Thoracic aorta (tissue), 2 donors: Measurements from ENCODE around the gene EMID1. TPM values are rescaled to one million over a fixed set of nuclear protein-coding genes. Genes with fewer than 3 reads are reported as not detected.

Experiments
- ATAC-seq: fragments of 150-250 bp; one replicate; pipeline ENCODE4 v1.8.0; 2017; ENCODE audit warnings: low read depth; ENCODE audit not compliant: insufficient number of reproducible peaks, low FRiP score
- DNase-seq: peaks from one replicate; pipeline ENCODE4 v3.0.0-alpha.2; 2020; ENCODE audit warnings: low spot score
- H3K27ac ChIP-seq, 2 donors: fragments of 200-600 bp; sonication (generic); 1 replicate in 1 of 2; 2 replicates in 1 of 2; pipeline ENCODE4 v1.5.1; 2016; ENCODE audit warnings: mild to moderate bottlenecking in 2 of 2, moderate library complexity in 2 of 2
- H3K27me3 ChIP-seq: fragments of 200-600 bp; sonication (generic); replicated peaks from 2 replicates; pipeline ENCODE4 v1.6.0; 2016; ENCODE audit warnings: mild to moderate bottlenecking; ENCODE audit not compliant: insufficient read depth
- H3K36me3 ChIP-seq: fragments of 200-600 bp; sonication (generic); one replicate; pipeline ENCODE4 v1.5.1; 2016
- H3K4me1 ChIP-seq, 2 donors: fragments of 200-600 bp; sonication (generic); 1 replicate in 1 of 2; 2 replicates in 1 of 2; pipeline versions ENCODE4 v1.5.1 to v1.6.0; 2016; ENCODE audit warnings: low read depth in 2 of 2, mild to moderate bottlenecking in 1 of 2; ENCODE audit not compliant: control insufficient read depth in 1 of 2
- H3K4me3 ChIP-seq: fragments of 200-600 bp; sonication (generic); 2 replicates; pipeline ENCODE4 v1.5.1; 2016; ENCODE audit warnings: mild to moderate bottlenecking
- H3K9me3 ChIP-seq: fragments of 200-600 bp; sonication (generic); 2 replicates; pipeline ENCODE4 v1.5.1; 2016
- total RNA-seq, 2 donors: library from RNA; depleted of rRNA; stranded (reverse); fragments of >200 nt; gene quantifications; one replicate each; pipeline versions ENCODE4 v1.1.0 to v1.2.3, GENCODE V29; 2016
- TF ChIP-seq, protein P1 (sequence below): fragments of 200-600 bp; sonication (generic); IDR thresholded peaks from one replicate; pipeline ENCODE4 v1.5.1; 2019; ENCODE audit warnings: antibody characterized with exemption

The EMID1 gene
- total RNA-seq, 2 donors from 2014 or later: 0.27 TPM; not detected in 1

GRCh38 chr22:29277927-29278326 lies 72.2 kb downstream of the EMID1 start:
- Histone ChIP-seq H3K4me1 (peaks cover 7 to 40% of the 10 kb centered on the region in 2 donors), H3K27ac (no peak overlapping the region), H3K4me3 (no peak overlapping the region), H3K9me3 (no peaks in the 10 kb centered on the region), H3K36me3 (peaks cover 75% of the 10 kb centered on the region), H3K27me3 (no peaks in the 10 kb centered on the region)
- ATAC-seq: no peak
- no peak for DNase-seq
- TF ChIP-seq, protein P1, sequence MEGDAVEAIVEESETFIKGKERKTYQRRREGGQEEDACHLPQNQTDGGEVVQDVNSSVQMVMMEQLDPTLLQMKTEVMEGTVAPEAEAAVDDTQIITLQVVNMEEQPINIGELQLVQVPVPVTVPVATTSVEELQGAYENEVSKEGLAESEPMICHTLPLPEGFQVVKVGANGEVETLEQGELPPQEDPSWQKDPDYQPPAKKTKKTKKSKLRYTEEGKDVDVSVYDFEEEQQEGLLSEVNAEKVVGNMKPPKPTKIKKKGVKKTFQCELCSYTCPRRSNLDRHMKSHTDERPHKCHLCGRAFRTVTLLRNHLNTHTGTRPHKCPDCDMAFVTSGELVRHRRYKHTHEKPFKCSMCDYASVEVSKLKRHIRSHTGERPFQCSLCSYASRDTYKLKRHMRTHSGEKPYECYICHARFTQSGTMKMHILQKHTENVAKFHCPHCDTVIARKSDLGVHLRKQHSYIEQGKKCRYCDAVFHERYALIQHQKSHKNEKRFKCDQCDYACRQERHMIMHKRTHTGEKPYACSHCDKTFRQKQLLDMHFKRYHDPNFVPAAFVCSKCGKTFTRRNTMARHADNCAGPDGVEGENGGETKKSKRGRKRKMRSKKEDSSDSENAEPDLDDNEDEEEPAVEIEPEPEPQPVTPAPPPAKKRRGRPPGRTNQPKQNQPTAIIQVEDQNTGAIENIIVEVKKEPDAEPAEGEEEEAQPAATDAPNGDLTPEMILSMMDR: no peak

DNA sequence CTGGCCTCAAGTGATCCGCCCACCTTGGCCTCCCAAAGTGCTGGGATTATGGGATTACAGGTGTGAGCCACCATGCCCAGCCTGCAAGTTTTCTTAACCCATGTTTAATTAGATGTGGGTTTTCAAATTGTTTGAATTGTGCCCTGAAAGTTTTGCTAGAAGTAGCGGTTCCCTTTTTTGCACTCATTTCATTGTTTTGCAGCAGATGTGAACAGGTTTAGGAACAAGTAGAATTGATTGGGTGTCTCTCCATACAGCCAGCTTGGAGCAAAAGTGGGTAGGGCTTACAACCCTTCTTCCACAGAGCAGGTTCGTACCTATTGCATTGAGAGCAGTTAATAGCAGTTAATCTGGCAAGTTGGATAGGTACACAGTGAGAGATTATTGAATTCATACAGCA lies 78.5 kb downstream of the EMID1 start:
- Histone ChIP-seq H3K9me3 (no peaks in the 10 kb centered on the region), H3K27ac (no peak overlapping the region), H3K27me3 (no peaks in the 10 kb centered on the region), H3K4me1 (no peaks in the 10 kb centered on the region), H3K36me3 (peaks cover 93% of the 10 kb centered on the region), H3K4me3 (no peak overlapping the region)
- ATAC-seq: no peak
- TF ChIP-seq, protein P1: no peak
- DNase-seq: no peak

DNA sequence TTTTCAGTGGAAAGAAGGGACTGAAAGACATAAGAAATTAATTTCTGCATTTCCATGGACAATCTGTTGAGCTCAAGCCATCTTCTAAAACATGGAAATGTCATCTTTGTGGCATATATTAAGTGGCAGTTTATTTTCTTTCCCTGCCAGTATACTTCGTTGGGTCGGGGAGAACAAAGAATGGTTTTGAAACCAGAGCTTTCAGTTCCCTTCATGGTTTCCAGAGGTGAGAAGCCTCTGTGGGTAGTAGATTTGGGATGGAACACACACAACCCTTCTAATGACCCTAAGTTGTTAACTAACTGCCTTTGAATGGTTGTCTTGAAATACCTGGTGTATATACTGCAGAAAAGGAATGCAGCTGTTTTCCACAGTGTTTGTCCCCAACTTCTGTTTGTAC lies 83.1 kb downstream of the EMID1 start:
- ATAC-seq (no peak), DNase-seq (no peak)
- H3K27me3 ChIP-seq: no peaks in the 10 kb centered on the region
- H3K4me1 ChIP-seq: peaks cover 0 to 10% of the 10 kb centered on the region in 2 donors
- TF ChIP-seq, protein P1: no peak
- H3K36me3 ChIP-seq: peaks cover 88% of the 10 kb centered on the region
- H3K9me3 ChIP-seq: no peaks in the 10 kb centered on the region
- H3K4me3 ChIP-seq: no peak overlapping the region
- no peak overlapping the region for H3K27ac ChIP-seq

GRCh38 chr22:29290061-29290460 lies 84.4 kb downstream of the EMID1 start:
- Histone ChIP-seq H3K9me3 (no peaks in the 10 kb centered on the region), H3K4me1 (peaks cover 0 to 10% of the 10 kb centered on the region in 2 donors), H3K27ac (no peak overlapping the region), H3K36me3 (peaks cover 79% of the 10 kb centered on the region), H3K27me3 (no peaks in the 10 kb centered on the region), H3K4me3 (no peak overlapping the region)
- ATAC-seq (no peak), DNase-seq (no peak)
- TF ChIP-seq, protein P1: no peak

- Histone ChIP-seq H3K27me3 (no peaks in the 10 kb centered on the region), H3K27ac (no peak overlapping the region), H3K4me1 (peaks cover 0 to 10% of the 10 kb centered on the region in 2 donors), H3K4me3 (no peak overlapping the region), H3K9me3 (no peaks in the 10 kb centered on the region), H3K36me3 (peaks cover 76% of the 10 kb centered on the region)
- DNase-seq (no peak), ATAC-seq (no peak)
- TF ChIP-seq, protein P1: no peak
These were observed 85.5 kb downstream of the EMID1 start for GRCh38 chr22:29291215-29291614.
